NCI-H146 treated with DMSO at 0.1 percent for 48 hours (cell line): ENCODE measurements around the gene RPS21.
"Not testable (repeated sequence)": the region's sequence is repeated elsewhere in the genome, so short reads cannot be mapped to it uniquely, and the experiment has no call there.

Experiments used
- DNase-seq: peaks from one replicate; lab custom pipeline; 2025; ENCODE audit not compliant: unreplicated experiment; lab: John Stamatoyannopoulos, UW

The RPS21 gene

DNA sequence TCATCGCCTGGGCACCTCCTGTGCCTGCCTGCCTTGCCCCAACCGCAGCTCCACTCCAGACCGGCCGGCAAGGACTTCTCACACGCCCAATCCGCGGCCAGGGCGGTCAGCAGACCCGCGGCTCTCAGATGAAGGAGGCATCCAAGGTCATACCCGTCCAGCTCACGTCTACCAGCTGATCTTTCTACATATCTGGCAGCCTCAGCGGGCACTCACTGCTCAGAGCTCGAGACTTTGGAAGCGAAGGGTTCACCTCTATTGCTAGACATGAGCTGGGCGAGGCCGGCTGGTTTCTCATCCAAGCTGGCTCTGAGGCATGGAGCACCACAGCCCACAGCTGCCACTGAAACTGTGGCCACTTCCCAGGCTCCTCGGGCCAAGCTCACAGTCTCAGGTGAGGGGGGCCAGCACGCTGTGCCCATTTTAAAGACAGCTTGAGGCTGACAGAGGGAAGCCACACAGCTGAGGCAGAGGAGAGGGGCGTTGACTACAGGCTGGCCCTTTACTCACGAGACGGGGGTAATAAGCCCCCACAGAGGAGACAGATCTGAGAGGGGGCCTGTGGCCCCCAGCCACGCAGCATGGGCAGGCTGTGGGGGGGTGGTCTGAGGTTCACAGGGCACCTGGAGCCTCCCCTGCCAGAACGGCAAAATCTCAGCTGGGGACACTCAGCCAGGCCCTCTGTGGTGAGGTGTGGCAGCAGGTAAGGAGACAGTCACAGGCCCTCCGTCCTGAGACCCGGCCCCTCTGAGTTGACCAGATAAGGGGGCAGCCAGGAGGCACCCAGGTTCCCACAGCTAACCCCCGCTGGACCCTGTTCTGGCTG, 21.8 kb upstream of the RPS21 start:
- DNase-seq = no peak

DNA sequence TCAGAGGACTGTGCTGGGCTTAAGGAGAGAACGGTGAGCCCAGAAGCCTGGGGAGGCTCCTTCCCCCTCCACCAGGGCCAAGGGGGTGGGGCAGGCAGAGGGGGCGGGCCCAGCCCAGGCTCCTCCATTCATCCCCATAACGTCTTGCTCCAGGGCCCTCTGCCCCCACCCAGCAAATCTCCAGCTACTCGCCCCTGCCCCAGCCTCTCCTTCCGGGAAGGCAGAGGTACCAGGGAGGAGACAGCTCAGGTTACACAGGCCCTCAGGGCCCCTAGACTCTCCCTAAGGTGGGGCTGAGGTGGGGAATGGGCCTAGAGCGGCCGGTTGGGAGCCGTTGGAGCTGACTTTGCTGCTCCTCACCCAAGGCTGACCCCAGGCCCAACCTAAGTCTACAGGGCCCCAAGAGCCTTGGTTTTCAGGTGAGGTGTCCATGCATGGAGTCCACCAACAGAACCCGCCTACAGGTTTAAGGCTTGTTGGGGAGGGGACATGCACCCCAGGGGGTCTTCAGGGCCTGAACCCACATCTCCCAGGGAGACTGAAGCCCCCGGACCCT, 21.0 kb upstream of the RPS21 start:
- no peak for DNase-seq

- DNase-seq = peak; percentile 27
Measured at GRCh38 chr20:62366370-62367135, 20.4 kb upstream of the RPS21 start.

DNA sequence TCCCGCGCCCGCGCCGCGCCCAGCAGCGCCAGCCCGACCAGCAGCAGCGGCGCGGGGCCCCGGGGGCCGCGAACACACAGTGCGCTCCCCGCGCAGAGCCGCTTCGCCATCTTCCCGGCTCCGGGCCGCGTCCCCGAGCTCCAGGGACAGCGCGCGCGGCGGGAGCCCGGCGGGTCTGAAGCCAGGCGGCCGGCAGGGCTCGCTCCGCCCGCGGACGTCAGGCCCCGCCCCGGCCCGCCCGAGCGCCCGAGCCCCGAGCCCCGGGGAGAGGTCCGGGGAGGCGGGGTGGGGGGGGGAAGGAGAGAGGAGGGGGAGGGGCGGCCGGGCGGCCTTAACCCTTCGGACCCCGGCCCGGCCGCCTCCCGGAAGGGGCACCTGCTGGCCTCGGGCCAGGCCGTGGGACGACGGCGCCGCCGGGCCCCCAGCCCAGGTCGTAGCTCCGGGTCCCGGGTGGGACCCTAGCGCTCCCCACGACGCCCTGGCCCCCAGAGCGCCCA, 19.7 kb upstream of the RPS21 start, which contains the start of gene LAMA5:
LAMA5 (minus strand) TSS at position 177 of the 497 bp plus-strand sequence; CDS start at position 110, 67 bp downstream.
- DNase-seq = peak; percentile 6

DNA sequence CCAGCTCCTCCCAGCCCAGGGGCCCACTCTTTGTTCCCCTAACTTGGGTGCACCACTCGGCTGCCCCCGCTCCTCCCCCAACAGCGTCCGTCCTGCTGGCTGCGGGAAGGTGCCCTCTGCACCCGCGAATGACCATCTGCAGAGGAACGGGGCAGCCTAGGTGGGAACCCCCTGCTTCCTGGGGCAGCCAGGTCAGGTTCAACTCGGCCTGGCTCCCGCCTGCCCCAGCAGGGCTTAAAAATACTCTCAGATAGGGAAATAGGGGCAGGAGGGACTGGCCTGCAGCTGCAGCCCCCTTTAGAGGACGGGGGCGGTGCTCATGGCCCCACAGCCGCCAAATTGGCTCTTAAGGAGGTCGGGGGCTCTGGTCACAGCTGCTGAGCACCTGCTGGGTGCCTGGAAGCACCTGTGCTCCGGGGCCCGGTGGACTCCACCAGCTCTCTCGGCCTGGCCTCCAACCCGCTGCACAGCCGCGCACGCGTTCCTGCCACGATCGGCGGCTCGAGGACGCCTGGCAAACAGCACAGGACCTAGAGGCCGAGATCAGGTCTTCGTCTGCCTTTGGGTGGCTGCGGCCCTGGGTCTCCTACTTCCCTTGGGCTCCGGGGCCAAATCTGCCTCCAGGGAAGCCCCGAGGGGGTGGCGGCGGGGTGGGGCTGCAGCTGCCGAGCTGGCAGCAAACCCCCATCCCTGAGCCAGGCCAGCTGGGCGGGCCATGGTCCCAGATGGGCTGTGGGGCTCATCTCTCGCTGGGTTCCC, 19.1 kb upstream of the RPS21 start:
- peak; percentile 69 for DNase-seq

DNA sequence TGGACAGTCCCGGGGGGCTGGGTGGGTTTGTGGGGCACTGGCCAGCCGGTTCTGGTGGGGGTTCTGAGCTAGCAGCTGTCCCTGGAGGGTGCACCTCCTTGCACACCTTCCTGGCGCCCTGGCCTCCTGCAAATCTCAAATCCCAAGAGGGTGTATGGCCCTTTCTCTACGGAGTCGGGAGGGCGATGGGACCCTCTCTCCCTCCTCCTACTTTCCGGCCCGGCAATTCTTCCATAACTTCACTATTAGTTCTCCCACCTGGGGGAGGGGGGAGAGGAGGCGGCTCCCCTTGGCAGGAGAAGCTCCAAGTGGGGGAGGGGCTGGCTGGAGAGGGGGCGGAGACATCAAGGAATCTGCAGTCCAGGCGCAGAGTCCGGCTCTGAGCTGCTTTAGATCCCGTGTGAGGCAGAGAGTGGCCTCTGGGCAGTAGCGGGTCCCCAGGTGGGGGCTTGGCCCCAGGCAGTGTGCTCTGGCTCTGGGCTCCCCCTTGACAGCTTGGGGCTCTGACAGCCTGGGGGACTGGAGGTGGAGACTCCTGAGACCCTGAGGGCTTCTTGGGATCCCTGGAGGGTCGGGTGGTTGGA, 18.4 kb upstream of the RPS21 start:
- peak; percentile 36 for DNase-seq

DNA sequence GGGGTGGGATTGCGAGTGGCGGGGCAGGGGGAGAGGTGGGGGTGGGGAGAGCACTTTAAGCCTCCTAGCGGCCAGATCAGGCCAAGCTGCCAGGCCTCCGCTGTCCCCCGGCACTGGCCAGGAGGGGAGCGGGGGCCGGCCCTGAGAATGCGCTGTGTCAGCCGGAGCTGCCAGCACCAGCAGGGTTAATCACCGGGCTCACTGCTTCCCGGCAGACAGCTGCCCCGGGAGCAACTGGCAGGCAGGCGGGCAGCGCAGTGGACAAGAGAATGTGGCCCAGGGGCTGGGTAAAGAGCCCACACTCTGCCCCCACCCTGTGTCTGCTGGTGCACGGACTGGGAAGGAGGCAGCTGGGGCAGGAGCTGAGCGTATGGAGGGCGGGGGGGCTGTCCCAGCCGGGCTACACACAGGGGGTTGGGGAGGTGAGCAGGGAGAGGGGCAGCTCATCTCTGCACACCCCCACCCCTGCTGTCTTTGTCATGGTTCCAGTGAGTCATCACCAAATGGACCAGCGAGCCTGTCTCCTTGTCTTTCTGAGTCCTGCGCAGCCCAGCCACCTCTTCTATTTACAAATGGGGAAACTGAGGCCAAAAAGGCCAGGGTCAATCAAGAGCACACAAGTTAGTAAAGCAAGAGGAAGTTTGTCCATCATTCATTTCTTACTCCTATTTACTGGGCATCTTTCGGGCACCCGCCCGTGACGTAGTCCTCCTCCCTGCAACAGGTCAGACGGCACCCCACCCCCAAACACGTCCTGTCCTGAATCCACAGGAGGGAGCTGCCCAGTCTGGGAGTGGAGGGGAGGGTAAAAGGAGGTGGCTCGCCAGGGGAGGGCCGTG, 17.7 kb upstream of the RPS21 start:
- no peak for DNase-seq

DNA sequence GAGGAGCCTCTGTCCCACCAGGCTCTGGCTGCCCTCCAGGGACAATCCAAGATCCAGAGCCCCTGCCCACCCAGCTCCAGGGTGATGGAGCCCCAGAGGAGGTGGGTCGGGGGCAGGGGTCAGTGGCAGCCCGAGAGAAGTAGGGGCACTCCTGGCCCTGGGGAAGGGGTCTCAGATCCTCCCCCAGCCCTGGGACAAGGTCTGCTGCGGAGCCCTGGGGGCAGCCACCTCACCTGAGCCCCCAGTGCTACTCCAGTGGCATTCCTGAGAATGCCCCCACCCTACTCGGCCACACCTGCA, 17.1 kb upstream of the RPS21 start:
- DNase-seq = no peak

- no peak for DNase-seq
Measured at GRCh38 chr20:62370115-62370806, 16.6 kb upstream of the RPS21 start.

DNA sequence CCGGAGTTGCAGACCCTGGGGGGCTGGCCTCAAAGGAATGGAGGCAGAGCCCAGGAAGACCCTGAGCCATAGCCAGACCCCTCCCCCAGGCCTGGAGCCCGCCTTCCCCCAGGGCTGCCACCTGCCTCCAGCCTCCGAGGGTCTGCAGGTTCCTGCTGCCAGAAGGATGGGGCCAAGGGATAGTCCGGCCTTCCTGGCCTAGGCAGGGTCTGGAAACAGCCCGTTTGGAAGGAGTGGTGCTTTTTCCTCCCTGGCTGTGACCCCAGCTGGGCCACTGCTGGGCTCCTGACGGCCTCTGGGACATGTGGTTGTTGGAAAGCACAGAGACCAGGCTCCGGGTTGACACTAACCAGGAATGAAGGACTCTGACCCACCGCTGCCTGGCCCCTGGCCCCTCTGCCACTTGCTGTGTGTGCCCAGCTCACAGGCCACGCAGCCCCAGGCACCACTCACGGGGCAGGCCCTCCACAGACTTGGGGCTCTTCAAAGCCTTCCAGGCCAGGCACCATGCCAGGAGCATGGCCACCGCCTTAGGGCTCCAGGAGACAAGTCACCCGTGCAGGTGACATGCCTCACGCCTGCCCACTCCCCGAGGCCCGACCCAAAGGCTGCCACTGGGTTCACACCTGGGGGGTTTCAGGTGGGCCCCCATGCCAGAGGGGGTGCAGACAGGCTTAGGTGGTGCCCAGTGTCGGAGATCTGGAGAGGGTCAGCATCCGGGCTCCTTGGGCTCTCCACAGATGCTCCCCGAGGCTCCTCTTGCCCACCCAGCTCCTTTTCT, 15.9 kb upstream of the RPS21 start:
- no peak for DNase-seq

- no peak for DNase-seq
Measured at GRCh38 chr20:62371588-62372041, 15.3 kb upstream of the RPS21 start.

DNA sequence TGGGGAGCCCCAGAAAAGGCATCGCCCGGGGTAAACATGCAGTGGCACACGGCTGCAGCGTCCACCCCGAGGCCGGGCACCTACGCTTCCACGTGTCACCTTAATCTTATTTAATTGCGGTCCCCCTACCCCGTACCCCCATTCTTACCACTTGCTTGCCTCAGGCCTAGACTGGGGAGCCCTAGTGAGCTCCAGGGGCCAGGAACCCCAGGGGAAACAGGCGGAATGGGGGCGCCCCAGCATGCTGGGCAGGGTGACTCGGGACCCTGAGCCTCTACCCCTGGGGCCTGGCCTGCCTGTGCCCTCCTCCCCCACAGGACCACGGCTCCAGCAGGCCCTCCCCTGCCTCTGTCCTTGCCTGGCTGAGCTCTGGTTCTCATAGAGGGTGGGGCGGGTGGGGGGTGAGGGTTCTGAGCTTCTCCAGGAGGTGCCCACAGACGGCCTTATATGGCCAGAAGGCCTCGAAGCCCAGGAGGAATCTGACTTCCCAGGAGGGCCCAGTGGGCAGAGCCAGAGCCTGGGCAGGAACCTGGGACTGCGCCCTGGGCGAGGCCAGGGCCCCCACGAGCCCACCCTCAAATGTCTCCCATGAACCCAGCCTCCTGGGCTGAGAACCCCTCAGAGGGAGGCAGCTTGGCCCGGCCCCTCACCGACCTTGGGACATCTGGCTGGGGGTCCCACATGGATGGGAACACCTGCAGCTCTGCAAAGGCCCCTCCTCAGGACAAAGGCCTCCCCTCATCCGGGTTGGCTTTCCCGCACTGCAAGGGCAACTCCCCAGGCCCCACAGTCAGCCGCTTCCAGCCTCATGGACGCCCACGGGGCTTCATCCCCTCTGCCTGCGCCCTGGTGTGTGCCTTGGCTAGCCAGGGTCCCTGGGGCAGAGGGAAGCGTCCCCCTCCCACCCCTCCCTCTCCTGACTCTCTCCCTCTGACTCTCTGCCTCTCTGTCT, 14.6 kb upstream of the RPS21 start:
- DNase-seq = no peak

DNA sequence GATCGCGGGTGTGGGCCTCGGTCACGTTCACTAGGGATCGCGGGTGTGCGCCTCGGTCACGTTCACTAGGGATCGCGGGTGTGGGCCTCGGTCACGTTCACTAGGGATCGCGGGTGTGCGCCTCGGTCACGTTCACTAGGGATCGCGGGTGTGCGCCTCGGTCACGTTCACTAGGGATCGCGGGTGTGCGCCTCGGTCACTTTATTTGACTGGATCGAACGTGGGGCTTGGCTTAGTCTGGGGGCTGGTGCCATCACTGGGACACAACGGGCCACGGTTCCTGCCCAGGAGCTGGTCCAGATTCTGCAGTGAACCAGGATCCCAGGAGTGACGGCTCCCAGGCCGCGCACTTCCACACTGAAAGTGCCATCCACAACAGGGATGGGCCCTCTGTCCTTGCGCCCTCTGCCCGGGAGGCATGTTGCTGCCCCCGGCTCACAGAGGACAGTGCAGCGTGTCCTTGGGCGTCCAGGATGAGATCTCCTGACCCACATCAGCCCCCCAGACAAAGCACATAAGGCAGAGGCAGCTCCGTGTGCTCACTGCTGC, 13.2 kb upstream of the RPS21 start:
- DNase-seq = not testable (repeated sequence)

- no peak for DNase-seq
Measured at GRCh38 chr20:62374331-62375152, 12.4 kb upstream of the RPS21 start.

DNA sequence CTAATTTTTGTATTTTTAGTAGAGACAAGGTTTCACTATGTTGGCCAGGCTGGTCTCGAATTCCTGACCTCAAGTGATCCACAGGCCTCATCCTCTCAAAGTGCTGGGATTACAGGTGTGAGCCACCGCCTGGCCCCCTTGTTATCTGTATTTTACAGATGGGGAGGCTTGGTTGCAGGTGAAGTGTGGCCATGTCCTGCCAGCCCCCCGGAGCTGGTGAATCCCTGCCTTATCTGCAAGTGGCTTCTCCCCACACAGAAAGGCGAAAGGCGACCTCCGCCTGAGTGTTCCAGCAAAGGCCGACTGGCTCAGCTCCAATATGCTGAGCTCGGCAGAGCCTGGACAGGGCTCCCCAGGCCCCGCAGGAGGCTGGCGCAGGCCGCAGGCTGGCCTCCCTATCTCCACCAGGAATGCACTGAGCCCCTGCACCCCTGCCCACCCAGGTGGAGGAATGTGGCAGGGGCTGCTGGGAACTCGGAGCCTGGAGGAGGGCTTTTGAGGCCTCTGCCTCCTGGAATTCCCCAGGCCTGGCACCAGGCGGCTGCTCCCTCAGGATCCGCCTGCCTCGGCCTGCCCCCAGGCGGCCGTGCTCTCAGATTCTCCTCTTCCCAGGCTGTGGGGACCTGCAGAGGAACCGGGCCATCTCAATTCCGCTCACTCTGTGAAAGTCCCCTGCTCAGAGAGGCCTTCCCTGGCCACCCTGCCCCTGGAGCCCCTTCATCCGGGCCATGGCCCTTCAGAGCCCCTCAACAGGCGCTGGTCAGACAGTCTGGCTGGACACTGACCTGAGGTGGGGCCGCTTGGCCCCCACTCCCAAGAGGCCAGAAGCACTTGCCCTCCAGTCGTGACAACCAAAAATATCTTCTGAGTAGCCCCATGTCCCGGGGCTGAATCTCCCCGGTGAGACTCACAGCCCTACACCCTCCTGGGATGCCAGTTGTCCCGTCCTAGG, 10.5 kb upstream of the RPS21 start:
- no peak for DNase-seq
